NAMALWA (cell line): ENCODE results near the gene MYO7A.

Experiments used
- DNase-seq: peaks from one replicate; pipeline ENCODE4 v3.0.0-alpha.2; 2015; ENCODE audit warnings: low spot score

MYO7A gene

DNA sequence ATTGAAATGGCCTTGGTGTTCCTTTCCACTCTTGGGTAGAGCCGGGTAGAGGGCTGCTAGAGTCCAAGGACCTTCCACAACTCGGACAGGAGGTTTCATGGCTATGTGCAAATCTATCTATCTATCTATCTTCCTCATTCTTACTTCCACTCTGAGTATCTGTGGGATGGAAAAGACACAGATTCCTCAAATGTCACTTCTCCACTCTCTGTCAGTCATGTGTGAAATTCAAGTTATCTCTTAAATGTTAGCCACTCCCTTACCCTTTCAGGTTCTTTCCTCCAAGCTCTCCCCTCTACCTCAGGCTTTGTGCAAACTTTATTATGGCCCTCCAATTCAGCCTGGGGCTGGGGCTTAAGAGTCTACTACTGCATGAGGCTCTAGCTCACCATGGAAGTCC, 89.1 kb downstream of the MYO7A start:
- DNase-seq, result no peak

DNA sequence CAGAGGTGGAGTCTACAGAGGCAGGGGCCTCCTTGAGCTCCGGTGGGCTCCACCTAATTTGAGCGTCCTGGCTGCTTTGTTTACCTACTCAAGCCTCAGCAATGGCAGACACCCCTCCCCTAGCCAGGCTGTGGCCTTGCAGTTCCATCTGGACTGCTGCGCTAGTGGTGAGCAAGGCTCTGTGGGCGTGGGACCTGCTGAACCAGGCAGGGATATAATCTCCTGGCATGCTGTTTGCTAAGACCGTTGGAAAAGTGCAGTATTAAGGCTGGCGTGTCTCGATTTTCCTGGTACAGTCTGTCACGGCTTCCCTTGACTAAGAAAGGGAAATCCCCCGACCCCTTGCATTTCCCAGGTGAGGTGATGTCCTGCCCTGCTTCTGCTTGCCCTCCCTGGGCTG, 95.8 kb downstream of the MYO7A start:
- no peak for DNase-seq

DNA sequence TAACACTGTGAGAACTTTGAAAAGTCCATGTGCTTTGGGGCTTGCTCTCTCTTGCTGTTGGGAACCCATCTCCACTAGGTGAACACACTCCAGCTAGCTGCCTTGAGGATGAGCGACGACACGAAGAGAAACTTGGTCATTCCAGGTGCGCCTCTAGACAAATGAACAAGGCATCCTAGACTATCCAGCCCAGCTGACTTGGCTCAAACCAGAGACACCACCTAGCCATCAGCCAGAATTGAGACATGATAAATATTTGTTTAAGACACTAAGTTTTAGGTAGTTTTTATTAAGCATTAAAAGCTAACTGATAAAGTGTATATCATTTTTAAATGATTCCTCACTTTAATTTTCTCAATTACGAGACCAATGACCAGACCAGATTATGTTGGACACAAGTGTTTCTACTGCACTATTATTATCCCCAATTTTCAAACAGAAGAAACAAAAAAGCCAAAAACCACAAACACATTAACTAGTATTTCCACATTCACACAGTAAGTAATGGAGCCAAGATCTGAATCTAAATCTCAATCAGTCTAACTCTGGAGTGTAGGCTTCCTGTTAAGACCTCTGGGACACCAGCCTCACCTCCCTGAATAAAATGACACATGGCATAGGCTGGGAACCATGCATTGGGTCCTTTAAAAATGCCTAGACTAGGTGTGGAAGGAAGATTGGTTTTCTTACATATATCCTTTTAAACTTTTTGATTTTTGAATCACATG, 103.0 kb downstream of the MYO7A start:
- DNase-seq, result no peak

DNA sequence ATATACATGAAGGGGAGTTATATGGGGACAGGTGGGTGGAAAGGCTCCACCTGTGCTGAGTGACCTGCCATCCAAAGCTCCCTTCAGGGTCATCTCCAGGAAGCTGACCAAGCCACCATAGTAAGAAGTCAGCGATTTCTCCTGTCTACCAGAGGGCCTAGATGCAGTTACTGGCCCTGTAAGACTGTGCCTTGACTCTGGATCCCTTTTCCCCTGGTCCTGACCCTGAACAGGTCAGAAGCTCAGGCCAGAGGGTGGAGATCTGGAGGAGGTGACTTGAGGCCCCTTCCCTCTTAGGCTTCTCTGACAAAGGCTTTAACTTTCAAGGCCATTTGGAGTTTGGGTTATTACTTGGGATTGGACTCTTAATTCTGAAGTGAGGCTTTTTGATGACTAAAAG, 103.8 kb downstream of the MYO7A start:
- no peak for DNase-seq

DNA sequence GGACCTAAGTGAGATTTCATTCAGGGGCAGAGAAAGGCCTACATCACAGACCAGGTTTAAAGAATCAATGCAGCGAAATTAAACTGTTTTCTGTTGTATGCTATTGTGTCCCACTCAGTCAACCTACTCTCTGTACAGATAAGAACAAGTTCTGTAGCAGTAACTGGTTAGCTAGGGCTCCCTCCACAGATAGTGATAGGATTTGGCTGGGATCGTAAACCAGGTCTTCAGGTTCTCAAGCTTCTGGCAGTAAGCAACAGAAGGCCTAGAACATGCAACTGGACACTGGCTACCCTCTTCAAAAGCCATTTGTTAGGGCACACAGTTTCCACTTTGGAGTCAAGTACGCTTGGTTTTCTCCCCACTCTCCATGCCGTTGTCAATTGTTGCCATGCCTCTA, 104.2 kb downstream of the MYO7A start:
- DNase-seq, result no peak

DNA sequence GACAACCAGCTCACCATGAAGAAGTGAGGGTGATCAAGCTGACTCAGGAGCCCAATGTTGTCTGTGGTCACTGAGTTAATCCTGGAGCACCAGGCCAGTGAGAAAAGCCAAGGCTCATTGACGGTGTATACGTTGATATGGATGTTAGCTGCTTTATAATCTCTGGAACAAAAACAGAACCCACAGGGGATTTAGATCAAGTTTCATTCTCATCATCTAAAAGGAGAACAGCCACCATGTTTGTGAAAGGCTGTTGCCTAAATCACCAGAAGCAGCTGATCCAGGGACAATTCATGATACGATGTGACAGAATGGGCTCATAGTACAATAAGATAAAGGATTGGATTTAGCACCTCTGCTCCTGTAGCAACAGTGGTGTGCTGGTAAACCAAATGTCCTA, 105.0 kb downstream of the MYO7A start:
- DNase-seq, result no peak

DNA sequence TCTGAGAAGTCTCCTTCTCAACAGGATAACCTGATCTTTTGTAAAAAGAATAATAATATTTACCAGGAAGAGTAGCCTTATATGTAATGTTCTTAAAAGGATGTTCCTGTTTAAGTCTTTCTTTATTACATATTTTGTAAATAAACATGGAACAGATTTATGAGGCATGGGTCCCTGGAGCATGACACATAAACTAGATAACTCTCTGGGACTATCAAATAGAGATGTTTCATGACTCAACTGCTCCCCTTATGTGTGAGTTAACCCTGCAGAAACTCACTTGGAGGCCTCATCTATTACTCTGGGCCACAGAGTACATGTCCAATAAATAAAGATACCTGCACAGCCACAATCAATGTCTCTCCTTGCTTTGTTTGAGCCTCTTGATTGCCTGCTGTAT, 108.9 kb downstream of the MYO7A start:
- DNase-seq, result no peak

DNA sequence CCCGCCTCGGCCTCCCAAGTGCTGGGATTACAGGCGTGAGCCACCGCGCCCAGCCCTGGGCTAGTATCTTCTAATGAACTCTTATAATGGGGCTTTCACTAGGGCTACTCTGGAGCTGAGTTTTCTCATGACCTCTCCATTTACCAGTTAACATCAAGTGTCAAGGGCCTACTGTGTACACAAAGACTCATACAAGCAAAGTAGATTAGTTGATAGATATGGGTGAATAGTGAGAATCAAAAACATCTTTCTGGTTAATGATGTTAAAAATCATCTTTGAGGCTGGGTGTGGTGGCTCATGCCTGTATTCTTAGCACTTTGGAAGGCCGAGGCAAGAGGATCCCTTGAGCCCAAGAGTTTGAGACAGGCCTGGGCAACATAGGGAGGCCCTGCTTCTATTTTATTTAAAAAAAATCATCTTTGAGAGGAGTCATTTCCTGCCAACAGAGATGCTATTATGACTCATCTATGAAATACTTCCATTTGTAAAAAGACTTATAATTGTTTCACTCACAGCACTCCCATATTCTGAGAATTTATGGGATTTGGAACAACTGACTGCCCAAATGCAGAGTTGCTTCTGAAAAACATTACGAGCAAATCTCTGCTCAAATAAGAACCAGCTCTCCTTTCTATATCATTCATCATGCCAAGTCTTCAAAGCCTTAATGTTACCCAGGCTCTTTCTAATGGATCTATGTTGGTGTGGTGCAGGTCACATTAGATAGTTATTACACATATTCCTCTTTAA, 116.4 kb downstream of the MYO7A start:
- no peak for DNase-seq

DNA sequence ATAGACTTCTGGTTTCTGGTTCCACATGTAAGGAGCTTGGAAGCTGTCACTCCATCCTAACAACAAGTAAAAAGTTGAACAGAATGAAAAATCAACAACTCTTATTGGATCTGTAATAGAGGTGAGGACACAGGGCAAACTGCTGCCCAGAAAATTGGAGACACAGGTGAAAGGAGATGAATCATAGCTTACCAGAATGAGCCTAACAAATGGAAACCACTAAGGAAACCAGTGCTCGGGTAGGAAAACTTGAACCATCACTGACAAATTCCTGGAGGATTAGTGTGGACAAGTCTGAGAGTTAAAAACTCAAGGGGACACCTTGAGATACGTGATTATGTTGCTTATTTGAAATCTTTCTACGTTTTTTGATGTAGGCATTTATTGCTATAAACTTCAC, 121.4 kb downstream of the MYO7A start:
- no peak for DNase-seq

DNA sequence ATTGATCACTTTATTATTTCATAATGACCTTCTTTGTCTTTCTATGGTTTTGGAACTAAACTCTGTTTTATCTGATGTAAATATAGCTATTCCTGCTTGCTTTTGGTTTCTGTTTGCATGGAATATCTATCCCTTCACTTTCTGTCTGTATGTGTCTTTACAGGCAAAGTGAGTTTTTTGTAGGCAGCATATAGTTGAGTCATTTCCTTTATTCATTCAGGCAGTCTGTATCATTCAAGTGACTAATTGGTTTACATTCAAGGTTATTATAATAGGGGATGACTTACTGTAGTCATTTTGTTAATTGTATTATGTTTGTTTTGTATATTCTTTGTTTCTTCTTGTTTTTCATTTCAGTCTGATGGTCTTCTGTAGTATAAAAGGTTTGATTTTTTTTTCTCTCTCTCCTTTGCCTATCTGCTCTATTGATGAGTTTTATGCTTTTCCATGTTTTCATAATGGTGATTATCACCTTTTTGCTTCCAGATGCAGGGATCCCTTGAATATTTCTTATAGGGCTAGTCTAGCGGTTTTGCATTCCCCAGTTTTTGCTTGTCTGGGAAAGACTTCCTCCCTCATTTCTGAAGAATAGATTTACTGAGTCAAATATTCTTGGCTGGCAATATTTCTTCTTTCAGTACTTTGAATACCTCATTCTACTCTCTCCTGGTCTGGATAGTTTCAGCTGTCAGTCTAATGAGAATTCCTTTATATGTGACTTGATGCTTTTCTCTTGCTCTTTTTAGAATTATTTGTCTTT, 123.0 kb downstream of the MYO7A start:
- no peak for DNase-seq

DNA sequence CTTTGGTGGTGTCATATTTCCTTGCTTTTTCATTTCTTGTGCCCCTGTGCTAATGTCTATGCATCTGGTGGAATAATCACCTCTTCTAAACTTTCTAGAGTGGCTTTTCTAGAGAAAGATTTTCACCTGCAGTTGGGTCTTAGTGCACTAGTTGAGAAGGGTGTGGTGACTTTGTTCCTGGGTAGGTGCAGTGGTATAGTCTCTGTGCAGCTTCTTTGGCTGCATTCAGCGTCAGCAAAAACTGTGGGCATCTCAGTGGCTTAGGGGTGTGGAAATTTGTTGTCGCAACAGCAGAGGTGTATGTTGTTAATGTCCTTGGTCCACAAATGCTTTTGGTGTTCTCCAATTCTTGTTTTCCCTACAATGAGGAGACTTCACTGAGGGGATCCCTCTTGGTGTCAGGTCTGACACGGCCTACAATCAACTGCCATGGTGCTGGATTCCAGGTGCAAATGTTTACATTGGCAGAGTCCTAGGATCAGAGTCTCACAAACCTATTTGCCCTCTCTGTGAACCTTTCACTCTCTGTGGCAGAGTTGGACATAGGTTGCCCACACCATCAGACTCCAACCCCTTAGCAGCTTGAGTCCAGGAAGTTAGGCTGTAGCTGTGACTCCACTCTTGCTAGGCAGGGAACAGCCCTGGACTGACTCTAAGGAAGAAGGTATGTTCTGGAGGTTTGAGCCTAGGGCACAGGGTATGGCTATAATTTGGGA, 124.7 kb downstream of the MYO7A start:
- DNase-seq, result no peak

DNA sequence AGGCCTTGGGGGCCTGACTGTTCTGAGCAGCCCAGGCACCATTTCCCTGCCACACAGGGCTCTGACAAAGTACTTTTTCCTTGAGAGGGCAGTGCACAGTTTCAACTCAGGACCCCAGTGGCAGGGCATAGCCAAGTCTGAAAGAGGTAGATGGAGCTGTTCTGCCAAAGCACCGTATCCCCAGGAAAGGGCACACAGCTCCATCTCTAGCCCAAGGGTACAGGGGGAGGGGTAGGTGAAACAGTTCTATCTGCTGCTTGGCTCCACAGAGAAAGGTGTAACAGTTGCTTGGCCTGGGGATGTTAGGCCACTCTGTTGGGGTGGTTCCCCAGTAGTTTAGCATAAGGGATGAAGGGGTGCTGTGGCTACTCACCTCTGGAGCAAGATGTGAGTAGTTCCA, 125.6 kb downstream of the MYO7A start:
- no peak for DNase-seq

DNA sequence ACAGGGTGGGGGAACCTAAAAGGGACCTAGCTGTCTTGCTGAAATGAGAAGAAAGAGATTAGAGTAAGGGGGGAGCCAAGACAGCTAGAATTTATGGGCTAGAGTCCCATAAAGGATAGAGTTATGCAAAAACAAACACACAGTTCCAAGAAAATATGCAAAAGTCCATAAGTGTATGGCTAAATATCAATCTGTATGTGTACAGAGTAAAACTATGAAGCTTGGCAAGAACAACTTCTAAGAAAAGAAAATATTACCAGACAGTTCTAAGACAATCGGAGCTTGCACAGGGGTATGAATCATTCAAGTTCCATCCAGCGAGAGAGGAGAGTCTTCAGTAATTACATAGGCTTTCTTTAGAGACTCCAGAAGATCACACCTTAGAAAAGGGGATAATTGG, 131.6 kb downstream of the MYO7A start:
- no peak for DNase-seq

DNA sequence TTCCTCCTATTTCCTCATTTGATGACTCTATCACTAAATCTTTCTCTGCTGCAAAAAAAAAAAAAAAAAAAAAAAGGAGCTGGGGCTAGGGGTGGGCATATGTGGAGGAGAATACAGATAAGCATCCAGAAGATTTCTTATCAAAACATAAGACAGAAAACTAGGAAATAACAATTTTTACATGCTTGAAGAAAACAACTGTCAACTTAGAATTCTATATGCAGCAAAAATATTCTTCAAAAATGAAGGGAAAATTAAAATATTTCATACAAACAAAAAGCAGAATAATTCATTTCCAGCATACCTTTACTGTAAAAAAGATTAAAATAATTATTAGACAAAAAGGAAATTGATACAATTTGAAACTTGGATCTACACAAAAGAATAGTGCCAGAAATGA, 134.8 kb downstream of the MYO7A start:
- DNase-seq, result no peak
